Measurements from ENCODE around the gene SERPINB10.

The SERPINB10 gene

DNA sequence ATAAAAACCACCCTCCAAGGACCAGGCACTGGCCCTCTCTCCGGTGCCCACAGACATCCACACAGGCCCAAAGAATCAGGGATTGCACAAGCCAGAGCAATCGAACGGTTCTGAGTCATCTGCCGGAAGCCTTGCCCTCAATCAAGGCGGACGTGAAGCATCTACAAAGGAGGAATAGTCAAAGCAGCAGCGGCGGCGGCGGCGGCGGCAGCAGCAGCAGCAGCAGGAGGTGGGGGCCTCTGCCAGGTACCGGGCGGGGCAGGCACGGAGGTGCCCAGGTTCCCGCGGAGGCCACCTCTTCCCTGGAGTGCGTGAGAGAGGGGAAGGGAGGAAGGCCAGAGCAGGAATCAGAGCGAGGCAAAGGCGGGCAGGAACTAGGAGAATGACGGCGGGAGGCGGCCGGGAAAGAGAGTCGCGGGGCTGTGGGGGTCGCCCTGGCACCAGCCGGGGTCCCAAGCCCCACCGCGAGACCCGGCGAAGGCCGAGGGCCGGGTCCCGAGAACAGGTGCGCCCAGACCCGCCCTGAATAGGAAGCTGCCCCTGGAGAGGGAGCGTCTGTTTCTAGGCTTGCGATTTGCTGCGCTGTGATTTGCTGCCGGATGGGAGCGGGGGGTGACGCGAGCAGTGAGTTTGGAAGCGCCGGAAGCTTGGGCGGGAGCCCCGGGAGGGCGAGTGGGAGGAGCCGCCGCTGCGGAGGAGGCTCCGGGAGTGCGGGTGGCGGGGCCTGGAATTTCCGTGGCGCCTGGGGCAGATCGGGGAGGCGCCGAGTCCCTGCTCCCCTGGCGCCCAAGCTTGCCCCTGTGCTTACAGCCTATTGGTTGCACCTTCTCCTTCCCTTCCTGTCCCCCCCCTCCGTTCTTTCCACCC, 62.4 kb downstream of the SERPINB10 start, which contains the start of gene SERPINB8:
Gene SERPINB8 (plus strand): TSS at position 140 of the 867 bp plus-strand sequence. CDS start 8,228 bp downstream, outside the sequence.
- Histone ChIP-seq H3K36me3 (ENCODE audit: control insufficient read depth, insufficient read depth, low read length) (peaks cover 5% of the 10 kb centered on the region), H3K4me3 (replicated peaks; ENCODE audit: low read depth, low read length) (peak within 1 kb of the TSS; percentile 82), H3K27me3 (replicated peaks; ENCODE audit: control insufficient read depth, insufficient read depth, low read length) (no peaks in the 10 kb centered on the region)
- peak; percentile 87 for DNase-seq (ENCODE audit: extremely low read depth, insufficient read length)
- TF ChIP-seq, protein P1, sequence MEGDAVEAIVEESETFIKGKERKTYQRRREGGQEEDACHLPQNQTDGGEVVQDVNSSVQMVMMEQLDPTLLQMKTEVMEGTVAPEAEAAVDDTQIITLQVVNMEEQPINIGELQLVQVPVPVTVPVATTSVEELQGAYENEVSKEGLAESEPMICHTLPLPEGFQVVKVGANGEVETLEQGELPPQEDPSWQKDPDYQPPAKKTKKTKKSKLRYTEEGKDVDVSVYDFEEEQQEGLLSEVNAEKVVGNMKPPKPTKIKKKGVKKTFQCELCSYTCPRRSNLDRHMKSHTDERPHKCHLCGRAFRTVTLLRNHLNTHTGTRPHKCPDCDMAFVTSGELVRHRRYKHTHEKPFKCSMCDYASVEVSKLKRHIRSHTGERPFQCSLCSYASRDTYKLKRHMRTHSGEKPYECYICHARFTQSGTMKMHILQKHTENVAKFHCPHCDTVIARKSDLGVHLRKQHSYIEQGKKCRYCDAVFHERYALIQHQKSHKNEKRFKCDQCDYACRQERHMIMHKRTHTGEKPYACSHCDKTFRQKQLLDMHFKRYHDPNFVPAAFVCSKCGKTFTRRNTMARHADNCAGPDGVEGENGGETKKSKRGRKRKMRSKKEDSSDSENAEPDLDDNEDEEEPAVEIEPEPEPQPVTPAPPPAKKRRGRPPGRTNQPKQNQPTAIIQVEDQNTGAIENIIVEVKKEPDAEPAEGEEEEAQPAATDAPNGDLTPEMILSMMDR (IDR thresholded peaks at IDR 0.05; ENCODE audit: insufficient read depth, low read length, poor library complexity, severe bottlenecking), result no peak

GRCh38 chr18:63970809-63971205, 63.0 kb downstream of the SERPINB10 start:
- TF ChIP-seq, protein P1 (IDR thresholded peaks at IDR 0.05; ENCODE audit: insufficient read depth, low read length, poor library complexity, severe bottlenecking), result no peak
- no peak for DNase-seq (ENCODE audit: extremely low read depth, insufficient read length)
- Histone ChIP-seq H3K4me3 (replicated peaks; ENCODE audit: low read depth, low read length) (peak overlapping the region; percentile 82), H3K27me3 (replicated peaks; ENCODE audit: control insufficient read depth, insufficient read depth, low read length) (no peaks in the 10 kb centered on the region), H3K36me3 (ENCODE audit: control insufficient read depth, insufficient read depth, low read length) (peaks cover 5% of the 10 kb centered on the region)

GRCh38 chr18:63971320-63972001, 63.7 kb downstream of the SERPINB10 start:
- TF ChIP-seq, protein P1 (IDR thresholded peaks at IDR 0.05; ENCODE audit: insufficient read depth, low read length, poor library complexity, severe bottlenecking), result no peak
- no peak overlapping the region for H3K4me3 ChIP-seq (replicated peaks; ENCODE audit: low read depth, low read length)
- no peak for DNase-seq (ENCODE audit: extremely low read depth, insufficient read length)
- H3K36me3 ChIP-seq (ENCODE audit: control insufficient read depth, insufficient read depth, low read length), result peaks cover 5% of the 10 kb centered on the region
- no peaks in the 10 kb centered on the region for H3K27me3 ChIP-seq (replicated peaks; ENCODE audit: control insufficient read depth, insufficient read depth, low read length)

GRCh38 chr18:63972002-63972376, 64.2 kb downstream of the SERPINB10 start:
- no peak for DNase-seq (ENCODE audit: extremely low read depth, insufficient read length)
- peaks cover 5% of the 10 kb centered on the region for H3K36me3 ChIP-seq (ENCODE audit: control insufficient read depth, insufficient read depth, low read length)
- TF ChIP-seq, protein P1 (IDR thresholded peaks at IDR 0.05; ENCODE audit: insufficient read depth, low read length, poor library complexity, severe bottlenecking), result no peak
- no peaks in the 10 kb centered on the region for H3K27me3 ChIP-seq (replicated peaks; ENCODE audit: control insufficient read depth, insufficient read depth, low read length)
- H3K4me3 ChIP-seq (replicated peaks; ENCODE audit: low read depth, low read length), result no peak overlapping the region

DNA sequence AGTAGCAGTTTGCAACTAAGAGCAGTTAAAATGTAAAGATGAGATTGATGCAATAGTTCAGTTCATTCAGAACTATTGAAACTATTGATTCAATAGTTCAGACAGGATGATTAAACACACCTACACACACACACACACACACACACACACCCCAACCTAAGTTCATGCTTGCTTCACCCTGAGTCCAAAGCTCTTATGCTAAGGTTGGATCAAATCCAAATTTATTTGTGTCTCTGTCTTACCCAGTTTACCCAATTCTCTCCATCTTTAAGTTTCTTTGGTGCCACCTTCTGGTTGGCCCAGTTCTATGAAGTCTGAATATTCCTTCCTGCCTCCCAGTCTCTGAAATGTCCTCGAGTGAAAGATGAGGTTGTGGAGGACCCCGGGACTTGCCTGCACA, 67.2 kb downstream of the SERPINB10 start:
- H3K4me3 ChIP-seq (replicated peaks; ENCODE audit: low read depth, low read length), result no peak overlapping the region
- TF ChIP-seq, protein P1 (IDR thresholded peaks at IDR 0.05; ENCODE audit: insufficient read depth, low read length, poor library complexity, severe bottlenecking), result peak; percentile 36
- H3K36me3 ChIP-seq (ENCODE audit: control insufficient read depth, insufficient read depth, low read length), result peaks cover under 1% of the 10 kb centered on the region; the same call in 1 of the 2 replicates
- H3K27me3 ChIP-seq (replicated peaks; ENCODE audit: control insufficient read depth, insufficient read depth, low read length), result no peaks in the 10 kb centered on the region
- no peak for DNase-seq (ENCODE audit: extremely low read depth, insufficient read length)
